ENCODE measurements around the gene XYLT1. TPM values are rescaled to one million over a fixed set of nuclear protein-coding genes. Genes with fewer than 3 reads are reported as not detected.

The XYLT1 gene
- total and polyA plus RNA-seq, 2 of the 8 experiments (the other 6 are each of a cell fraction or from before 2014, with no cell fraction given): 6.6 to 25.4 TPM

- TF ChIP-seq EP300 (IDR thresholded peaks at IDR 0.05; ENCODE audit: borderline replicate concordance in 1 of 2, low read depth in 2 of 2, low read length in 2 of 2) (no peak), RNF2 (IDR thresholded peaks at IDR 0.05; ENCODE audit: borderline replicate concordance, low read depth, low read length, missing control alignments, poor library complexity, severe bottlenecking) (no peak), SP2 (IDR thresholded peaks at IDR 0.05; ENCODE audit: low read length) (no peak), RXRA (IDR thresholded peaks at IDR 0.05; ENCODE audit: insufficient read depth, low read depth, low read length) (no peak), SP1 (IDR thresholded peaks at IDR 0.05; ENCODE audit: low read depth, low read length) (no peak), CTBP2 (IDR thresholded peaks at IDR 0.05; ENCODE audit: borderline replicate concordance, insufficient read depth, insufficient read length, low read length) (no peak), EGR1 (IDR thresholded peaks at IDR 0.05; ENCODE audit: borderline replicate concordance, low read depth, low read length) (no peak)
These were observed 146.3 kb downstream of the XYLT1 start (continued) for GRCh38 chr16:17324451-17324850.

Measured in H1 (cell line).